ENCODE measurements around the gene MYADML2. TPM values are rescaled to one million over a fixed set of nuclear protein-coding genes. Genes with fewer than 3 reads are reported as not detected.

The MYADML2 gene
- total RNA-seq, 4 donors from 2014 or later, result 2.9 to 24.9 (median 13.3) TPM

GRCh38 chr17:81993729-81994592 is 46.9 kb upstream of the MYADML2 start:
- ATAC-seq (no peak), DNase-seq (no peak)
- in situ Hi-C loops (cut with MboI; ENCODE audit: low sequenced_read_pairs in 4 of 4), result no loop called here
- no peaks in the 10 kb centered on the region for H3K27me3 ChIP-seq
- intact Hi-C loops (cut with DNase I; ENCODE audit: low total_unique reads), result no loop called here
- no peak overlapping the region for H3K4me3 ChIP-seq
- no peak for TF ChIP-seq CTCF (IDR thresholded peaks at IDR 0.05 in 4 of 5, conservative IDR thresholded peaks at IDR 0.05 in 1 of 5)
- no peak for TF ChIP-seq POLR2A (IDR thresholded peaks at IDR 0.05)
- no peak overlapping the region for H3K27ac ChIP-seq
- H3K4me1 ChIP-seq, result peaks cover 17 to 36% of the 10 kb centered on the region in 2 donors
- peaks cover 0 to 4% of the 10 kb centered on the region in 2 donors for H3K36me3 ChIP-seq
- no peaks in the 10 kb centered on the region for H3K9me3 ChIP-seq

GRCh38 chr17:81992306-81993102 is 45.5 kb upstream of the MYADML2 start:
- peak overlapping the region; percentile 32 to 59 (median 34) for H3K4me3 ChIP-seq
- H3K27ac ChIP-seq, result peak overlapping the region; percentile 84 to 87 (median 86)
- intact Hi-C loops (cut with DNase I; ENCODE audit: low total_unique reads), result no loop called here
- H3K27me3 ChIP-seq, result no peaks in the 10 kb centered on the region
- DNase-seq (no peak), ATAC-seq (peak; percentile 19 to 39)
- H3K36me3 ChIP-seq, result peaks cover 0 to 4% of the 10 kb centered on the region in 2 donors
- H3K4me1 ChIP-seq, result peaks cover 17 to 23% of the 10 kb centered on the region in 2 donors
- TF ChIP-seq CTCF (IDR thresholded peaks at IDR 0.05 in 4 of 5, conservative IDR thresholded peaks at IDR 0.05 in 1 of 5), result no peak
- no peak for TF ChIP-seq POLR2A (IDR thresholded peaks at IDR 0.05)
- H3K9me3 ChIP-seq, result no peaks in the 10 kb centered on the region
- in situ Hi-C loops (cut with MboI; ENCODE audit: low sequenced_read_pairs in 4 of 4), result no loop called here

- peak overlapping the region; percentile 84 to 87 (median 86) for H3K27ac ChIP-seq
- peak overlapping the region; percentile 32 to 59 (median 34) for H3K4me3 ChIP-seq
- peaks cover 17 to 23% of the 10 kb centered on the region in 2 donors for H3K4me1 ChIP-seq
- in situ Hi-C loops (cut with MboI; ENCODE audit: low sequenced_read_pairs in 4 of 4), result no loop called here
- H3K9me3 ChIP-seq, result no peaks in the 10 kb centered on the region
- DNase-seq, result peak; percentile 82 to 93
- peaks cover 0 to 11% of the 10 kb centered on the region in 2 donors for H3K36me3 ChIP-seq
- intact Hi-C loops (cut with DNase I; ENCODE audit: low total_unique reads), result loop anchor here (1.0 kb wide), 1 partner anchor 32 kb away; no protein-coding TSS in a partner anchor
- peak; percentile 93 to 94 for ATAC-seq
- TF ChIP-seq POLR2A (IDR thresholded peaks at IDR 0.05) (peak; percentile 29 to 37), CTCF (IDR thresholded peaks at IDR 0.05 in 4 of 5, conservative IDR thresholded peaks at IDR 0.05 in 1 of 5) (peak in 1 of 5 experiments; percentile 20)
- no peaks in the 10 kb centered on the region for H3K27me3 ChIP-seq
These were observed 44.8 kb upstream of the MYADML2 start for GRCh38 chr17:81991684-81992305.

DNA sequence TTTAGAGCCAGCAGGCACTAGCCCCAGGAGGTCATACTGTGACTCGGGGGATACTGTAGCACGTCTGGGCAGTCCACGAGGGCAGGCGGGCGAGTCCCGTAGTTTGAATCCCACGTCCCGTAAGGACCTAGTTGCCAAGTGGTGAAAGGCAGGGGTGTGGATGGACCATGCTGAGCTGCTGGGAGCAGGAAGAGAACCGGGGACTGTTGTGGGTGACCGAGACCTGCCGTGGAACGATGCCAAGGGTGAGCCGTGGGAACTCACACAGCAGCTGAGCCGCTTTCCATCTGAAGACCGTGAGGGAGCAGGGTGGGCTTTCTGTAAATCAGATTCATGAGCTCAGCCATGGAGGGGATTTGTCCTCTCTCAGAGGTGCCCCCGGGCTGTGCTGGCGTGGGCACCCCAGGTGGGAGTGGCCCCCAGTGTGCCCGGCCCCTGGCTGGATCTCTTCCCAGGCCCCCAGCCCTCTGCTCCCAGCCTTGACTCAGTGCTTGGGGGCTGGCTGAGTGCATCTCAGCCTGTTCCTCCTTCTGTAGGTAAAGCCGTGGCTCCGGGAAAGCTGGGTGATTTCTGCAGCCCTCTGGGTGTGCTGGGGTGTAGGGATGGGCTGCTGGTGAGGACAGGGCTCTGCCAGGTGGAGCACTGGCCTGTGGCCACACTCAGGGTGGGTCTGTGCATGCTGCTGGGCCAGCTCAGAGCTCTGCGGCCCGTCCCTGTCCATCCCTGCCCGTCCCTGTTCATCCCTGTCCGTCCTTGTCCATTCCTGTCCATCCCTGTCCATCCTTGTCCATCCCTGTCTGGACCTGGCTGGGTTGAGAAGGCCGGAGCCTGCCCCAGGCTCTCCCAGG is 44.0 kb upstream of the MYADML2 start:
- Histone ChIP-seq H3K9me3 (no peaks in the 10 kb centered on the region), H3K27me3 (no peaks in the 10 kb centered on the region), H3K4me3 (peak overlapping the region in 1 of 4 donors; percentile 32), H3K36me3 (peaks cover 0 to 13% of the 10 kb centered on the region in 2 donors), H3K27ac (peak overlapping the region; percentile 84 to 87 (median 86)), H3K4me1 (peaks cover 17 to 23% of the 10 kb centered on the region in 2 donors)
- in situ Hi-C loops (cut with MboI; ENCODE audit: low sequenced_read_pairs in 4 of 4), result no loop called here
- DNase-seq (no peak), ATAC-seq (peak in 1 of 2 donors; percentile 2)
- no peak for TF ChIP-seq CTCF (IDR thresholded peaks at IDR 0.05 in 4 of 5, conservative IDR thresholded peaks at IDR 0.05 in 1 of 5)
- TF ChIP-seq POLR2A (IDR thresholded peaks at IDR 0.05), result no peak
- intact Hi-C loops (cut with DNase I; ENCODE audit: low total_unique reads), result loop anchor here (1.0 kb wide), 1 partner anchor 32 kb away; no protein-coding TSS in a partner anchor
